H1 (cell line): ENCODE data around the gene MPST. TPM values are rescaled to one million over a fixed set of nuclear protein-coding genes. Genes with fewer than 3 reads are reported as not detected.
A peak's percentile ranks its signal among the peaks of the same experiment; 100 is the strongest.

ENCODE experiments used
- CTCF ChIA-PET: fragments of 300-600 bp; sonication (Branson Sonifier 250); formaldehyde crosslinking; loops from one replicate; lab custom pipeline; 2021; ENCODE audit not compliant: partially characterized antibody; lab: Charles Lee
- POLR2A ChIA-PET: fragments of 300-600 bp; sonication (Branson Sonifier 250); formaldehyde crosslinking; loops from one replicate; lab custom pipeline; 2021; ENCODE audit warnings: inconsistent platforms; ENCODE audit not compliant: partially characterized antibody; lab: Charles Lee
- DNase-seq, 2 experiments: peaks; one replicate each; pipeline versions ENCODE4 v3.0.0 to v3.0.0-alpha.2; 2010 to 2022; ENCODE audit warnings: low spot score in 2 of 2, low read depth in 1 of 2, mixed read lengths in 1 of 2
- FAIRE-seq: peaks from 2 replicates; lab custom pipeline; 2011; peaks lifted over from hg19 to GRCh38; lab: Jason Lieb, UNC
- H2AFZ ChIP-seq: 2 replicates; pipeline ENCODE4 v1.8.1; 2012; ENCODE audit warnings: low read length, inconsistent platforms
- H2AK5ac ChIP-seq: 2 replicates; pipeline ENCODE4 v1.6.1; 2013; ENCODE audit warnings: low read depth, low read length
- H2BK120ac ChIP-seq: replicated peaks from 2 replicates; pipeline ENCODE3; 2013; ENCODE audit warnings: low read depth, low read length, inconsistent platforms
- H2BK12ac ChIP-seq: 2 replicates; pipeline ENCODE4 v1.6.1; 2013; ENCODE audit warnings: low read depth, low read length
- H2BK15ac ChIP-seq: 2 replicates; pipeline ENCODE4 v1.6.1; 2013; ENCODE audit warnings: low read length
- H2BK20ac ChIP-seq: 2 replicates; pipeline ENCODE4 v1.6.1; 2013; ENCODE audit warnings: low read length
- H2BK5ac ChIP-seq: 2 replicates; pipeline ENCODE4 v1.6.1; 2013; ENCODE audit warnings: low read depth, low read length
- H3K14ac ChIP-seq: 2 replicates; pipeline ENCODE4 v1.6.1; 2013; ENCODE audit warnings: inconsistent platforms; ENCODE audit not compliant: insufficient read length
- H3K18ac ChIP-seq: 2 replicates; pipeline ENCODE4 v1.6.1; 2013; ENCODE audit warnings: low read length; ENCODE audit errors: extremely low read depth
- H3K23ac ChIP-seq: 2 replicates; pipeline ENCODE4 v1.6.1; 2013; ENCODE audit warnings: inconsistent platforms; ENCODE audit not compliant: insufficient read length
- H3K23me2 ChIP-seq: 2 replicates; pipeline ENCODE4 v1.6.1; 2013; ENCODE audit warnings: low read depth, low read length
- H3K27ac ChIP-seq: 2 replicates; pipeline ENCODE4 v1.6.1; 2011; ENCODE audit warnings: low read depth, low read length, inconsistent platforms
- H3K27me3 ChIP-seq, 4 experiments: replicated peaks in 1 of 4; 1 replicate in 1 of 4; 2 replicates in 3 of 4; pipeline versions ENCODE4 v1.6.1 to v1.8.1; 2011 to 2013; ENCODE audit warnings: low read length in 3 of 4, mild to moderate bottlenecking in 3 of 4, inconsistent platforms in 2 of 4, mixed read lengths in 2 of 4, moderate library complexity in 1 of 4; ENCODE audit not compliant: control insufficient read depth in 3 of 4, insufficient read depth in 3 of 4; ENCODE audit errors: extremely low read depth in 1 of 4
- H3K36me3 ChIP-seq, 4 experiments: 2 replicates each; pipeline versions ENCODE4 v1.6.1 to v1.8.1; 2011 to 2013; ENCODE audit warnings: mild to moderate bottlenecking in 4 of 4, low read length in 3 of 4, moderate library complexity in 2 of 4, control low read depth in 1 of 4, inconsistent platforms in 1 of 4; ENCODE audit not compliant: insufficient read depth in 4 of 4, control insufficient read depth in 2 of 4
- H3K4ac ChIP-seq: replicated peaks from 2 replicates; pipeline ENCODE3; 2013; ENCODE audit warnings: low read length, low read depth, mixed read lengths, inconsistent platforms; ENCODE audit not compliant: insufficient read length
- H3K4me1 ChIP-seq, 4 experiments: replicated peaks in 1 of 4; 1 replicate in 1 of 4; 2 replicates in 3 of 4; pipeline versions ENCODE4 v1.6.1 to v1.8.1; 2011 to 2013; ENCODE audit warnings: low read length in 3 of 4, inconsistent platforms in 2 of 4, mixed read lengths in 1 of 4; ENCODE audit not compliant: insufficient read depth in 4 of 4, control insufficient read depth in 3 of 4
- H3K4me2 ChIP-seq, 2 experiments: 2 replicates each; pipeline versions ENCODE4 v1.6.1 to v1.8.1; 2011 to 2013; ENCODE audit warnings: low read depth in 2 of 2, low read length in 2 of 2, control low read depth in 1 of 2, inconsistent platforms in 1 of 2, mild to moderate bottlenecking in 1 of 2; ENCODE audit not compliant: insufficient read depth in 1 of 2
- H3K4me3 ChIP-seq, 4 experiments: fragments of 200-600, 300-600 bp in 1 of 4; sonication (generic), shearing (Covaris generic), sonication (Bioruptor Twin) in 1 of 4; 2 replicates each; pipeline versions ENCODE4 v1.5.1 to v1.8.1; 2011 to 2016; ENCODE audit warnings: low read length in 4 of 4, low read depth in 3 of 4, control low read depth in 2 of 4, inconsistent platforms in 2 of 4, mild to moderate bottlenecking in 2 of 4, mixed read lengths in 1 of 4, moderate library complexity in 1 of 4; ENCODE audit not compliant: insufficient read depth in 2 of 4; ENCODE audit errors: extremely low read depth in 1 of 4
- H3K56ac ChIP-seq: replicated peaks from 2 replicates; pipeline ENCODE3; 2013; ENCODE audit warnings: low read depth, mild to moderate bottlenecking, mixed read lengths, low read length, inconsistent platforms; ENCODE audit not compliant: insufficient read length
- H3K79me1 ChIP-seq: 2 replicates; pipeline ENCODE4 v1.6.1; 2013; ENCODE audit warnings: low read depth, low read length, control low read depth
- H3K79me2 ChIP-seq, 2 experiments: 2 replicates each; pipeline versions ENCODE4 v1.6.1 to v1.8.1; 2012 to 2013; ENCODE audit warnings: low read length in 2 of 2, mild to moderate bottlenecking in 2 of 2, inconsistent platforms in 1 of 2; ENCODE audit not compliant: insufficient read depth in 2 of 2, control insufficient read depth in 1 of 2
- H3K9ac ChIP-seq, 4 experiments: replicated peaks in 1 of 4; 1 replicate in 1 of 4; 2 replicates in 3 of 4; pipeline versions ENCODE4 v1.6.1 to v1.8.1; 2011 to 2013; ENCODE audit warnings: low read depth in 3 of 4, low read length in 3 of 4, control low read depth in 2 of 4, mild to moderate bottlenecking in 2 of 4, moderate library complexity in 2 of 4, inconsistent platforms in 1 of 4; ENCODE audit errors: extremely low read depth in 1 of 4
- H3K9me3 ChIP-seq, 2 experiments: 2 replicates each; pipeline versions ENCODE4 v1.6.1 to v1.8.1; 2012 to 2013; ENCODE audit warnings: mild to moderate bottlenecking in 2 of 2, moderate library complexity in 2 of 2, control low read depth in 1 of 2, inconsistent platforms in 1 of 2, low read depth in 1 of 2, low read length in 1 of 2, mixed read lengths in 1 of 2; ENCODE audit not compliant: insufficient read depth in 2 of 2
- H4K20me1 ChIP-seq, 2 experiments: replicated peaks in 1 of 2; 2 replicates each; pipeline versions ENCODE3 to v1.8.1; 2011 to 2013; ENCODE audit warnings: inconsistent platforms in 2 of 2, low read length in 2 of 2, mild to moderate bottlenecking in 1 of 2; ENCODE audit not compliant: insufficient read depth in 2 of 2, control insufficient read depth in 1 of 2
- H4K5ac ChIP-seq: 2 replicates; pipeline ENCODE4 v1.6.1; 2013; ENCODE audit warnings: low read length, low read depth, mixed read lengths, inconsistent platforms; ENCODE audit not compliant: insufficient read length
- H4K8ac ChIP-seq: 2 replicates; pipeline ENCODE4 v1.8.0; 2013; ENCODE audit warnings: mild to moderate bottlenecking, moderate library complexity, low read length, inconsistent platforms; ENCODE audit not compliant: insufficient read depth; ENCODE audit errors: extremely low read depth
- H4K91ac ChIP-seq: replicated peaks from 2 replicates; pipeline ENCODE3; 2013; ENCODE audit warnings: low read length, mixed read lengths, inconsistent platforms; ENCODE audit not compliant: insufficient read length
- EGR1 ChIP-seq: IDR thresholded peaks from 2 replicates; pipeline ENCODE4 v1.6.1; 2011; ENCODE audit warnings: low read depth, low read length, borderline replicate concordance
- GABPA ChIP-seq: IDR thresholded peaks from 2 replicates; pipeline ENCODE4 v1.6.1; 2011; ENCODE audit warnings: mild to moderate bottlenecking, low read length, moderate library complexity, borderline replicate concordance; ENCODE audit not compliant: insufficient read depth
- KDM1A ChIP-seq: fragments of 200-600, 300-600 bp; sonication (generic); IDR thresholded peaks from 2 replicates; pipeline ENCODE4 v1.7.1; 2016; ENCODE audit warnings: mild to moderate bottlenecking, low read length, borderline replicate concordance
- MAFK ChIP-seq: IDR thresholded peaks from 2 replicates; pipeline ENCODE4 v1.6.1; 2012; ENCODE audit warnings: low read depth, mild to moderate bottlenecking, improper control_type of control experiment, low read length
- NANOG ChIP-seq: IDR thresholded peaks from 2 replicates; pipeline ENCODE4 v1.6.1; 2011; ENCODE audit warnings: low read length, low read depth, mild to moderate bottlenecking, inconsistent platforms; ENCODE audit not compliant: insufficient read depth, poor library complexity, severe bottlenecking
- POLR2A ChIP-seq, 2 experiments: IDR thresholded peaks; 1 replicate in 1 of 2; 2 replicates in 1 of 2; pipeline ENCODE4 v1.6.1; 2011; ENCODE audit warnings: low read depth in 2 of 2, low read length in 2 of 2, mild to moderate bottlenecking in 2 of 2; ENCODE audit errors: control extremely low read depth in 1 of 2
- RAD21 ChIP-seq, 2 experiments: IDR thresholded peaks in 1 of 2; conservative IDR thresholded peaks in 1 of 2; 2 replicates each; pipeline ENCODE4 v1.6.1; 2011; ENCODE audit warnings: low read depth in 2 of 2, low read length in 2 of 2, improper control_type of control experiment in 1 of 2, inconsistent platforms in 1 of 2, mild to moderate bottlenecking in 1 of 2, moderate library complexity in 1 of 2
- RFX5 ChIP-seq: IDR thresholded peaks from 2 replicates; pipeline ENCODE4 v1.6.1; 2011; ENCODE audit warnings: low read depth, low read length, improper control_type of control experiment, borderline replicate concordance
- RXRA ChIP-seq: IDR thresholded peaks from 2 replicates; pipeline ENCODE4 v1.6.1; 2011; ENCODE audit warnings: low read depth, mild to moderate bottlenecking, low read length, moderate library complexity; ENCODE audit not compliant: insufficient read depth
- SAP30 ChIP-seq: fragments of 300-600 bp; sonication (generic); IDR thresholded peaks from 2 replicates; pipeline ENCODE4 v1.7.1; 2012; ENCODE audit warnings: low read length, moderate library complexity, mild to moderate bottlenecking, inconsistent platforms; ENCODE audit not compliant: insufficient read depth, insufficient replicate concordance
- SIX5 ChIP-seq: IDR thresholded peaks from 2 replicates; pipeline ENCODE4 v1.6.1; 2011; ENCODE audit warnings: mild to moderate bottlenecking, low read depth, low read length
- WGBS, 2 experiments: shearing (Covaris generic) in 1 of 2; methylation state at CpG; one replicate each; pipeline versions ENCODE4 v1.1.6 to v1.1.7; 2013 to 2015; ENCODE audit warnings: low lambda C conversion rate in 2 of 2, mixed read lengths in 2 of 2, inconsistent platforms in 1 of 2, low coverage in 1 of 2, missing lambda C conversion rate in 1 of 2; ENCODE audit not compliant: insufficient replicate concordance in 2 of 2, insufficient coverage in 1 of 2, insufficient read length in 1 of 2; ENCODE audit errors: extremely low coverage in 1 of 2, missing lambda C conversion rate in 1 of 2; 5-methylcytosine and 5-hydroxymethylcytosine counted together
- polyA plus RNA-seq, 7 experiments: library from polyadenylated mRNA; depleted of rRNA in 3 of 7; stranded (reverse) in 5 of 7; unstranded in 2 of 7; fragments of >200 nt in 5 of 7; fragments of 200-250 nt in 2 of 7; gene quantifications; 1 replicate in 5 of 7; 2 replicates in 1 of 7; 4 replicates in 1 of 7; pipeline versions ENCODE4 v1.2.1 to v1.2.3, GENCODE V29; 2011 to 2013; ENCODE audit warnings: missing spikeins in 2 of 7, mixed read lengths in 2 of 7
- total RNA-seq: library from RNA; stranded (reverse); fragmentation: NEBNext Ultra II Directional; extraction: Animal tissue kit (Norgen Biotek cat#: 25700); gene quantifications from 2 replicates; pipeline ENCODE4 v1.2.1, GENCODE V29; 2021

Gene MPST
- total and polyA plus RNA-seq, 2 of the 8 experiments (the other 6 are each of a cell fraction or from before 2014, with no cell fraction given): 86.0 to 124 TPM

DNA sequence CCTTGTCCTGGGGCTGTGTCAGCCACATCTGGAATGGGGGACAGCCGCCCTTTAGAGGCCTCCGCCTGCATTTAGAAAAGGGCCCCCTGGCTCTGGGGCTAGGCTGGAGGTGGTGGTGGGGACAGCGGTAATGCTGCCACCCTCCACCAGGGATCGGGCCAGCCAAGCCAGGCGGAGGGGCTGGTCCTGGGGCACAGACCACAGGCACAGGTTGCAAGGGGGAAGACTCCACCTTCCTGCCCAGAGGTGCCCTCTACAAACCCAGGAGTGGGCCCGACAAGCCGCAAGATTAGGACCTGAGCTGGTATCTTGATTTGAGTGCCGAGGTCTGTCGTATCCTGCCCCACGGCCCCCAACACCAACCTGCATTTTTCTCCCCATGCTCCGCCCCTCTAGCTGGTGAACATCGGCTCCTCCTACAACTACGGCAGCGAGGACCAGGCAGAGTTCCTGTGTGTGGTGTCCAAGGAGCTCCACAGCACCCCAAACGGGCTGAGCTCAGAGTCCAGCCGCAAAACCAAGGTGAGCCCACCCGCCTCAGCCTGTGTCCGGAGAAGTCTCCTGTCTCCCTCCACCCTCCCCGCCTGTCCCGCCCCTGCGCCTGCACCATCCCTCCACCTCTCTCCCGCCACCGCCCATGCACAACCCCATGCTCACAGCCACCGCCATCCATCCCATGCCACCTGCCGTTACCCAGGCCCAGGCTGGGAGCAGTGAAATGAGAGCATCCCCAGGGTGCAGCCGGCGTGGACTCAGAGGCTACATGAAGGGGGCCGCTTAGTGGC lies 39.6 kb downstream of the MPST start:
- Histone ChIP-seq H2BK12ac (no peak overlapping the region), H4K20me1 (peaks cover 0 to 10% of the 10 kb centered on the region in 2 experiments), H3K56ac (no peak overlapping the region), H2BK120ac (no peak overlapping the region), H3K4me2 (no peak overlapping the region), H3K36me3 (peaks cover 0 to 12% (median 2%) of the 10 kb centered on the region in 4 experiments; a peak in 4 of 8 replicates), H3K27ac (no peak overlapping the region), H4K5ac (no peak overlapping the region), H3K4me3 (no peak overlapping the region), H2BK15ac (no peak overlapping the region), H3K4ac (no peak overlapping the region), H2AFZ (no peak overlapping the region), H4K8ac (peak overlapping the region; percentile 14; the same call in 1 of the 2 replicates), H2AK5ac (no peak overlapping the region), H3K23me2 (no peaks in the 10 kb centered on the region; the same call in 1 of the 2 replicates), H3K27me3 (no peaks in the 10 kb centered on the region), H3K14ac (no peak overlapping the region), H4K91ac (no peak overlapping the region), H3K4me1 (peaks cover 0 to 17% (median 12%) of the 10 kb centered on the region in 4 experiments; a peak in 6 of 7 replicates), H3K79me1 (no peaks in the 10 kb centered on the region), H3K23ac (no peak overlapping the region), H3K9me3 (no peaks in the 10 kb centered on the region), H2BK5ac (no peak overlapping the region), H3K18ac (no peak overlapping the region), H2BK20ac (no peak overlapping the region), H3K9ac (no peak overlapping the region), H3K79me2 (no peaks in the 10 kb centered on the region)
- CTCF ChIA-PET: interaction anchor here (0.6 to 1.7 kb wide), 13 partner anchors 8 to 155 kb away, joined by 3 to 9 read pairs (median 4); no protein-coding TSS in a partner anchor
- 86% methylated on average over 24 of the region's 28 CpGs; no CpG with 5 or more reads in 1 of the 2 experiments for WGBS, 2 experiments
- POLR2A ChIA-PET: interaction anchor here (1.2 kb wide), 1 partner anchor 9 kb away, joined by 3 read pairs; no protein-coding TSS in a partner anchor
- DNase-seq (no peak), FAIRE-seq (no peak)
- TF ChIP-seq RFX5 (no peak), NANOG (no peak), GABPA (no peak), SAP30 (no peak), SIX5 (no peak), EGR1 (no peak), RAD21 (IDR thresholded peaks at IDR 0.05 in 1 of 2, conservative IDR thresholded peaks at IDR 0.05 in 1 of 2; ENCODE audit: low read depth in 2 of 2, low read length in 2 of 2) (peak in 1 of 2 experiments; percentile 37; a peak in 3 of 4 replicates), RXRA (no peak), KDM1A (no peak), MAFK (no peak), POLR2A (IDR thresholded peaks at IDR 0.05; ENCODE audit: control extremely low read depth in 1 of 2, low read depth in 2 of 2, low read length in 2 of 2) (no peak)
